Measurements from ENCODE around the gene TTI1. TPM values are rescaled to one million over a fixed set of nuclear protein-coding genes. Genes with fewer than 3 reads are reported as not detected.

Gene TTI1
- polyA plus RNA-seq, 3 donors = 6.4 to 9.1 (median 8.8) TPM

DNA sequence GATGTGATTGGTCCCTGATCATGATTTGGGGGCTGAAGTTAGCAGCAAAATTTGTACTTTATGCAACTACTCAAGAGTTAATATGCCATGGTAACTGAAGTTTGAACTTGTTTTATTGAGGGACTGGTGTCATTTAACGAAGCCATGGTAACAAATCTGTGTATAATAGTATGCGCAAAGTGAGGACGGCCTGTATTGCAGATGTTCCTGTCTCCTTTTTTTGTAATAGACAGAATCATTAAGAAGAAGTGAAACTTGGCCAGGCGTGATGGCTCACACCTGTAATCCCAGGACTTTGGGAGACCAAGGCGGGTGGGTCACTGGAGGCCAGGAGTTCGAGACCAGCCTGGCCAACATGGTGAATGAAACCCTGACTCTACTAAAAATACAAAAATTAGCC is 22.6 kb upstream of the TTI1 start:
- no peak overlapping the region for H2AFZ ChIP-seq (ENCODE audit: insufficient read depth, low read depth, low read length, poor library complexity, severe bottlenecking)
- intact Hi-C loops (cut with micrococcal nuclease) = loop anchor here (2.0 to 10.0 kb wide), 4 partner anchors 111 to 353 kb away; partner anchors contain the start of genes BPI (in 1 of the 2) and TGM2 (in 1 of the 2)
- peaks cover 73% of the 10 kb centered on the region for H4K20me1 ChIP-seq (ENCODE audit: insufficient read depth, low read length)
- no peak overlapping the region for H3K4me3 ChIP-seq (replicated peaks in 1 of 3; ENCODE audit: low read depth in 2 of 3, low read length in 3 of 3)
- H3K36me3 ChIP-seq (replicated peaks in 1 of 2; ENCODE audit: control insufficient read depth in 1 of 2, insufficient read depth in 2 of 2, low read length in 2 of 2) = peaks cover 69 to 99% of the 10 kb centered on the region in 2 donors
- no peaks in the 10 kb centered on the region for H3K27me3 ChIP-seq (ENCODE audit: control insufficient read depth in 2 of 2, insufficient read depth in 2 of 2, low read length in 2 of 2)
- TF ChIP-seq, protein P1, sequence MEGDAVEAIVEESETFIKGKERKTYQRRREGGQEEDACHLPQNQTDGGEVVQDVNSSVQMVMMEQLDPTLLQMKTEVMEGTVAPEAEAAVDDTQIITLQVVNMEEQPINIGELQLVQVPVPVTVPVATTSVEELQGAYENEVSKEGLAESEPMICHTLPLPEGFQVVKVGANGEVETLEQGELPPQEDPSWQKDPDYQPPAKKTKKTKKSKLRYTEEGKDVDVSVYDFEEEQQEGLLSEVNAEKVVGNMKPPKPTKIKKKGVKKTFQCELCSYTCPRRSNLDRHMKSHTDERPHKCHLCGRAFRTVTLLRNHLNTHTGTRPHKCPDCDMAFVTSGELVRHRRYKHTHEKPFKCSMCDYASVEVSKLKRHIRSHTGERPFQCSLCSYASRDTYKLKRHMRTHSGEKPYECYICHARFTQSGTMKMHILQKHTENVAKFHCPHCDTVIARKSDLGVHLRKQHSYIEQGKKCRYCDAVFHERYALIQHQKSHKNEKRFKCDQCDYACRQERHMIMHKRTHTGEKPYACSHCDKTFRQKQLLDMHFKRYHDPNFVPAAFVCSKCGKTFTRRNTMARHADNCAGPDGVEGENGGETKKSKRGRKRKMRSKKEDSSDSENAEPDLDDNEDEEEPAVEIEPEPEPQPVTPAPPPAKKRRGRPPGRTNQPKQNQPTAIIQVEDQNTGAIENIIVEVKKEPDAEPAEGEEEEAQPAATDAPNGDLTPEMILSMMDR (IDR thresholded peaks at IDR 0.05) = no peak
- H3K79me2 ChIP-seq (ENCODE audit: insufficient read depth, low read length) = peaks cover 45% of the 10 kb centered on the region
- no peak overlapping the region for H3K4me2 ChIP-seq (replicated peaks; ENCODE audit: extremely low read depth, low read length, poor library complexity, severe bottlenecking)
- Mint-ChIP-seq H3K27me3 (ENCODE audit: low read depth in 3 of 3) (no peaks in the 10 kb centered on the region), H3K4me1 (peaks cover 7% of the 10 kb centered on the region), H3K4me3 (no peak overlapping the region), H3K27ac (peak overlapping the region in 2 of 7 donors; percentile 45 to 57), H3K9me3 (no peaks in the 10 kb centered on the region), H3K36me3 (peaks cover 65 to 74% of the 10 kb centered on the region in 2 donors)
- H3K9ac ChIP-seq (ENCODE audit: insufficient read depth, low read length, poor library complexity, severe bottlenecking) = no peak overlapping the region
- no peaks in the 10 kb centered on the region for H3K4me1 ChIP-seq (ENCODE audit: control insufficient read depth in 1 of 2, insufficient read depth in 2 of 2, low read length in 2 of 2)
- H3K27ac ChIP-seq (ENCODE audit: low read depth in 1 of 2, low read length in 2 of 2) = no peak overlapping the region
- H3K9me3 ChIP-seq (replicated peaks in 1 of 2; ENCODE audit: control insufficient read depth in 1 of 2, insufficient read depth in 1 of 2, low read length in 2 of 2) = no peaks in the 10 kb centered on the region
- no peak for DNase-seq
- 95% methylated on average over 2 of the region's 6 CpGs for WGBS (ENCODE audit: insufficient coverage)

DNA sequence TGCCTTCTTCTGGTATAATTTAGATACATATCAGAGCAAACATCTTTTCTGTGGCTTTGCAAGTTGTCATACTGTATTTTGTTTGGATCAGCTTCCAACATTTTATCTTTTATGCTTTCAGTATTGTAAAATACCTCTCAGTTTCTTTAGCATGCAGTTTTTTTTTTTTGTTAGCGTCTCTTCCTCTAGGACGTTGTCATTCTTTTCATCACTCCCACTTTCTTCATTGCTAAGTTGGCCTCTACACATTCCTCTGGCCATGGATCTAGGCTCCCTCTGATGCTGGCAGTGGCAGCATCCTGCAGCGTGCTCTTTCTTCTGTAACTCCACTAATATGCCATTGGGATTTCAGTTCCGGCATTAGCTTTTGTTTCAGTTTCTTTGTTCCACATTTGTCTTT is 22.0 kb upstream of the TTI1 start:
- Histone ChIP-seq H3K79me2 (ENCODE audit: insufficient read depth, low read length) (peaks cover 50% of the 10 kb centered on the region), H3K9me3 (replicated peaks in 1 of 2; ENCODE audit: control insufficient read depth in 1 of 2, insufficient read depth in 1 of 2, low read length in 2 of 2) (no peaks in the 10 kb centered on the region), H3K4me2 (replicated peaks; ENCODE audit: extremely low read depth, low read length, poor library complexity, severe bottlenecking) (no peak overlapping the region), H3K4me1 (ENCODE audit: control insufficient read depth in 1 of 2, insufficient read depth in 2 of 2, low read length in 2 of 2) (no peaks in the 10 kb centered on the region), H3K27ac (ENCODE audit: low read depth in 1 of 2, low read length in 2 of 2) (no peak overlapping the region), H3K27me3 (ENCODE audit: control insufficient read depth in 2 of 2, insufficient read depth in 2 of 2, low read length in 2 of 2) (no peaks in the 10 kb centered on the region), H2AFZ (ENCODE audit: insufficient read depth, low read depth, low read length, poor library complexity, severe bottlenecking) (no peak overlapping the region), H3K4me3 (replicated peaks in 1 of 3; ENCODE audit: low read depth in 2 of 3, low read length in 3 of 3) (no peak overlapping the region), H4K20me1 (ENCODE audit: insufficient read depth, low read length) (peaks cover 79% of the 10 kb centered on the region), H3K36me3 (replicated peaks in 1 of 2; ENCODE audit: control insufficient read depth in 1 of 2, insufficient read depth in 2 of 2, low read length in 2 of 2) (peaks cover 69 to 99% of the 10 kb centered on the region in 2 donors), H3K9ac (ENCODE audit: insufficient read depth, low read length, poor library complexity, severe bottlenecking) (no peak overlapping the region)
- Mint-ChIP-seq H3K27ac (peak overlapping the region in 1 of 7 donors; percentile 16), H3K4me1 (peaks cover 4% of the 10 kb centered on the region), H3K4me3 (no peak overlapping the region), H3K27me3 (ENCODE audit: low read depth in 3 of 3) (no peaks in the 10 kb centered on the region), H3K9me3 (no peaks in the 10 kb centered on the region), H3K36me3 (peaks cover 65 to 74% of the 10 kb centered on the region in 2 donors)
- intact Hi-C loops (cut with micrococcal nuclease) = loop anchor here (5.0 to 10.0 kb wide), 3 partner anchors 112 to 250 kb away; partner anchors contain the start of genes BPI (in 1 of the 2) and TGM2 (in 1 of the 2)
- TF ChIP-seq, protein P1 (IDR thresholded peaks at IDR 0.05) = no peak
- WGBS (ENCODE audit: insufficient coverage) = 100% methylated on average over 3 of the region's 4 CpGs
- DNase-seq = no peak
